HCT116 (cell line): ENCODE results near the gene BRMS1L.

ENCODE experiments used
- CTCF ChIP-seq, 3 experiments: fragments of 200-600 bp in 1 of 3; sonication (generic) in 1 of 3; IDR thresholded peaks in 2 of 3; conservative IDR thresholded peaks in 1 of 3; 2 replicates each; pipeline ENCODE4 v1.5.1; 2012 to 2017; ENCODE audit warnings: low read depth in 2 of 3, low read length in 2 of 3, antibody characterized with exemption in 1 of 3, borderline replicate concordance in 1 of 3, control low read depth in 1 of 3, mild to moderate bottlenecking in 1 of 3, mixed read lengths in 1 of 3, mixed run types in 1 of 3, moderate library complexity in 1 of 3; ENCODE audit not compliant: insufficient read depth in 1 of 3
- ELF1 ChIP-seq: IDR thresholded peaks from 2 replicates; pipeline ENCODE4 v1.6.1; 2012; ENCODE audit warnings: low read depth, borderline replicate concordance
- JUND ChIP-seq: IDR thresholded peaks from 2 replicates; pipeline ENCODE4 v1.6.1; 2012
- RAD21 ChIP-seq: IDR thresholded peaks from 2 replicates; pipeline ENCODE4 v1.6.1; 2012; ENCODE audit warnings: low read depth, mild to moderate bottlenecking
- TCF7L2 ChIP-seq: IDR thresholded peaks from 2 replicates; pipeline ENCODE4 v1.7.0; 2011; ENCODE audit warnings: borderline replicate concordance, inconsistent platforms; ENCODE audit not compliant: insufficient read depth, insufficient read length; ENCODE audit errors: extremely low read depth
- ZNF274 ChIP-seq: fragments of 200-500 bp; sonication (Bioruptor generic); IDR thresholded peaks from 2 replicates; pipeline ENCODE4 v1.6.1; 2014; ENCODE audit warnings: mild to moderate bottlenecking, low read depth, low read length, inconsistent platforms
- TF ChIP-seq, protein P1 (sequence below): IDR thresholded peaks from 2 replicates; pipeline ENCODE4 v1.6.1; 2012

- TF ChIP-seq CTCF (IDR thresholded peaks at IDR 0.05 in 2 of 3, conservative IDR thresholded peaks at IDR 0.05 in 1 of 3; ENCODE audit: borderline replicate concordance in 1 of 3, insufficient read depth in 1 of 3, low read depth in 2 of 3, low read length in 2 of 3) (no peak), ELF1 (no peak), ZNF274 (no peak), JUND (no peak), RAD21 (no peak), TCF7L2 (no peak)
- TF ChIP-seq, protein P1, sequence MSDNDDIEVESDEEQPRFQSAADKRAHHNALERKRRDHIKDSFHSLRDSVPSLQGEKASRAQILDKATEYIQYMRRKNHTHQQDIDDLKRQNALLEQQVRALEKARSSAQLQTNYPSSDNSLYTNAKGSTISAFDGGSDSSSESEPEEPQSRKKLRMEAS = no peak
Measured at GRCh38 chr14:35895256-35895655, 69.1 kb downstream of the BRMS1L start.
